BE2C (cell line): Measurements from ENCODE around the gene NXPH1.

Experiments
- DNase-seq: peaks from one replicate; pipeline ENCODE4 v3.0.0-alpha.2; 2020
- H3K27me3 ChIP-seq: fragments of 250-450 bp; sonication (Bioruptor Pico); 2 replicates; pipeline ENCODE4 v1.5.1; 2020; ENCODE audit warnings: mild to moderate bottlenecking
- H3K36me3 ChIP-seq: fragments of 250-450 bp; sonication (Bioruptor Pico); 2 replicates; pipeline ENCODE4 v1.5.1; 2020; ENCODE audit warnings: mild to moderate bottlenecking
- H3K4me1 ChIP-seq: fragments of 250-450 bp; sonication (Bioruptor Pico); 2 replicates; pipeline ENCODE4 v1.5.1; 2020
- H3K4me3 ChIP-seq: 2 replicates; pipeline ENCODE4 v1.5.1; 2011; ENCODE audit warnings: low read depth, low read length
- H3K9me3 ChIP-seq: fragments of 250-450 bp; sonication (Bioruptor Pico); 2 replicates; pipeline ENCODE4 v1.5.1; 2020
- TF ChIP-seq, protein P1 (sequence below): IDR thresholded peaks from 2 replicates; pipeline ENCODE4 v1.5.1; 2012; ENCODE audit warnings: mild to moderate bottlenecking, low read depth, low read length

NXPH1 gene

DNA sequence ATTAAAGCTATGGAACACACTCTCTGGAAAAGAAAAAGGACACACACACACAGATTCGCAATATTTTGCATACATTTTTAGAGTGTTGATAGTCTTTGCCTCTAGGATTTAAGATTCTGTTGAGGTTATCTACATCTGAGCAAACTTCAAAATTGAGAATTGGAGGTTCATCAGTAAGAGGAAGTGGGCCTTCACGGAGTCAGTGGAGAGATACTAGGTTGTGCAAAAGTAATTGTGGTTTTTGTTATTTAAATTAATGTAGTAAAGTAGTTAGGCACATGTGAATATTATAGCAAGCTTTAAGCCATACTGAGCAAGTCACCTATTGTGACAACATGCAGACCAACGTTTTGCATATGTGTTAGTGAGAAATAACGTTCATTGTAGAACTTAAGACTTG is 19.8 kb upstream of the NXPH1 start:
- TF ChIP-seq, protein P1, sequence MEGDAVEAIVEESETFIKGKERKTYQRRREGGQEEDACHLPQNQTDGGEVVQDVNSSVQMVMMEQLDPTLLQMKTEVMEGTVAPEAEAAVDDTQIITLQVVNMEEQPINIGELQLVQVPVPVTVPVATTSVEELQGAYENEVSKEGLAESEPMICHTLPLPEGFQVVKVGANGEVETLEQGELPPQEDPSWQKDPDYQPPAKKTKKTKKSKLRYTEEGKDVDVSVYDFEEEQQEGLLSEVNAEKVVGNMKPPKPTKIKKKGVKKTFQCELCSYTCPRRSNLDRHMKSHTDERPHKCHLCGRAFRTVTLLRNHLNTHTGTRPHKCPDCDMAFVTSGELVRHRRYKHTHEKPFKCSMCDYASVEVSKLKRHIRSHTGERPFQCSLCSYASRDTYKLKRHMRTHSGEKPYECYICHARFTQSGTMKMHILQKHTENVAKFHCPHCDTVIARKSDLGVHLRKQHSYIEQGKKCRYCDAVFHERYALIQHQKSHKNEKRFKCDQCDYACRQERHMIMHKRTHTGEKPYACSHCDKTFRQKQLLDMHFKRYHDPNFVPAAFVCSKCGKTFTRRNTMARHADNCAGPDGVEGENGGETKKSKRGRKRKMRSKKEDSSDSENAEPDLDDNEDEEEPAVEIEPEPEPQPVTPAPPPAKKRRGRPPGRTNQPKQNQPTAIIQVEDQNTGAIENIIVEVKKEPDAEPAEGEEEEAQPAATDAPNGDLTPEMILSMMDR, result no peak
- Histone ChIP-seq H3K4me1 (no peaks in the 10 kb centered on the region; the same call in 1 of the 2 replicates), H3K9me3 (no peaks in the 10 kb centered on the region; the same call in 1 of the 2 replicates), H3K4me3 (no peak overlapping the region), H3K36me3 (no peaks in the 10 kb centered on the region), H3K27me3 (no peaks in the 10 kb centered on the region)
- no peak for DNase-seq

DNA sequence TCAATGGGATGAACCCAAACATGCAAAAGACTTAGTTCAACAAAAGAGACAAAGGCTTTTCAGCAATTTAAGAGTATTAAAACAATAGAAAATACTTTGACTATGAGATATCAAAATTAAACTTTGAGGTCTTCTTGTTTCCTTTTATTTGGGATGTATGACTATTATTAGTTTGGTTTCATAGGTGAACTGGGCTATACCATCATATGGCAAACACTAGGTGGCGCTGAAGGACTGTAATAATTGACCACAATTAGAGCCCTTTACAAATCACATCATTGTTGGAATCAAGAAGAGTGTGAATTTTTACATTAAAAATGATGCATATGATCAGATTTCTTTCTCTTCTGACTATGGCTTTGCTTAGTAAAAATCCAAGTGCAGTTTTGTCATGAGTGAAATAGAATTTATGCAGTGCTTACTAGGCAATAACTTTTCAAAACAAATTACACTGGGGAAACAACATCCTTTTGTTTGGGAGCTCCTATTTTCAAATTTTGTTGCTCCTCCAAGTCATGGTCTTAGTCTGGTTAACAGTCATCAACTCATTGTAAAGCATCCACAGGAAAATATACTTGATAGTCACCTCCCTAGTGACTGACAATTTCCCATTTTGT is 14.7 kb upstream of the NXPH1 start:
- H3K27me3 ChIP-seq, result no peaks in the 10 kb centered on the region
- peak; percentile 81 for DNase-seq
- no peaks in the 10 kb centered on the region; the same call in 1 of the 2 replicates for H3K9me3 ChIP-seq
- TF ChIP-seq, protein P1, result peak; percentile 83
- no peak overlapping the region for H3K4me3 ChIP-seq
- no peaks in the 10 kb centered on the region; the same call in 1 of the 2 replicates for H3K4me1 ChIP-seq
- H3K36me3 ChIP-seq, result no peaks in the 10 kb centered on the region

DNA sequence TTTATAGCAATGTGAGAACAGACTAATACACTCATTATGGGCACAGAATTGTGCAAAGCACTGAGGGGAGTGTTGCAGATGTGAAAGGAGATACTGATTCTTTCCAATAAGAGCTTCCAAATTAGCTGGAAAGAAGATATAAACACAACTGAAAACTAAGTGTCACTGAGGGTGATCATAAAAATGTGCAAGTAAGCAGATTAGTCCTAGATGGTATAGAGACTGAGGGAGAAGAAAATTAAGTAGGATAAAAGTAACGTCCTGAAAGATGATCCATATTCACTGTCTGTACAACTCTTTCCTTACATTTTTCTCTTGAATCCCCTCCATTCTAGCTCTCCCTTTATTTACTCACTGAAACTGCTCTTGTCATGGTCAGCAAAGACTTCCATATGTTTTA is 11.2 kb upstream of the NXPH1 start:
- H3K36me3 ChIP-seq, result no peaks in the 10 kb centered on the region
- TF ChIP-seq, protein P1, result no peak
- H3K4me1 ChIP-seq, result peaks cover 3% of the 10 kb centered on the region
- no peak overlapping the region for H3K4me3 ChIP-seq
- no peaks in the 10 kb centered on the region for H3K9me3 ChIP-seq
- no peak for DNase-seq
- H3K27me3 ChIP-seq, result no peaks in the 10 kb centered on the region

DNA sequence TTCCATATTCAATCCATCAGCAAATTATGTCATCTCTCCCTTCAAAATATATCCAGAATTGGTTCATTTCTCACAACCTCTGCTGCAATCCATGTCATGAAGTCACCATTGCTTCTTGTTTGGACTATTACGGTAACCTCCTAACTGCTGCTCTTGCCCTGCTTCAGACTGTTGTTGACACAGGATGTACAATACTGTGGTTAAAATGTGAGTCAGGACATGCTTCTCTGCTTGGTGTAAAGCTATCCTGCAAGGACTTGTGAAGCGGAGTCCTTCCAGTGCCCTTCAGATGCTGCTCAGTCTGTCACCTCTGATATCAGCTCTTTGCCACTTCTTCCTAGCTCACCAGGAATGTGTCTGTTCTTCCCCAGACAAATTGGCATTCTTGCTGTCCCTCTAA is 10.4 kb upstream of the NXPH1 start:
- TF ChIP-seq, protein P1, result no peak
- Histone ChIP-seq H3K4me1 (peaks cover 7% of the 10 kb centered on the region), H3K9me3 (no peaks in the 10 kb centered on the region), H3K4me3 (no peak overlapping the region), H3K27me3 (no peaks in the 10 kb centered on the region), H3K36me3 (no peaks in the 10 kb centered on the region)
- no peak for DNase-seq

DNA sequence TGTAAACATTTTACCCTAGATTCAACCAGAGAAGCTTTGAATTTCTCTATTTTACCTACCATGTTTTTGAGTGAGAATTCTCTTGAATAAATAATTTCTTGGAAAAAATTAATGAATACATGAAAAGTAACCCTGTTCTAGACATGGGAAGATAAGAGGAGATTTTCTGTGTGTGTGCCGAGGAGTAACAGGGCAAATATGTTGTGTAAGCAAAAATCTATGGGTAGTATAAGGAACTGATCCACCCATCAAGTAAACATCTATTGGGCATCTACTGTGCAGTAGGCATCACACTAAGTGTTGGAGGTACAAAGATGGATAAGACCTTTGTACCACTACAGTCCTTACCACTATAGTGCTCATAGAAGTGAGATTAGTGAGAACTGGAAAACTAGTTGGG is 8.2 kb upstream of the NXPH1 start:
- H3K9me3 ChIP-seq, result no peaks in the 10 kb centered on the region
- H3K36me3 ChIP-seq, result no peaks in the 10 kb centered on the region
- TF ChIP-seq, protein P1, result no peak
- no peak for DNase-seq
- H3K4me3 ChIP-seq, result no peak overlapping the region
- peaks cover 7% of the 10 kb centered on the region for H3K4me1 ChIP-seq
- H3K27me3 ChIP-seq, result no peaks in the 10 kb centered on the region

DNA sequence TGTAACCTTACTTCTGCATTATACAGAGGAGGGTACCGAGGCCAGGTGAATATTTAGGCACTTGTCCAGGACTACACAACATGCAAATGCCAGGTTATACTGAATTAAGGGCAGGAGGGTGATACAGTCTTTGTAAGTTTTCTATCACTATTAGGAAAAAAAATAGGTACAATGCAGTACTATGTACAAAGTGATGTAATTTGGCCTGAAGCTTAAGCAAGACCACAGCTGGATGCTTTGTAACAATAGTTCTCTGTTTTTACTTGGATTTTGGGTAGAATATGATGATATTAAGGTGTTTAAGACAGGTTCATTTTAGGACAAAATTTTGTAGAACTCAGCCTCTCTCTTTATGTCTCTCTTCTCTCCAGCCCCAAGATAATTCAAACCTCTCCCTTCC is 2.8 kb upstream of the NXPH1 start:
- peaks cover 14% of the 10 kb centered on the region for H3K27me3 ChIP-seq
- H3K4me3 ChIP-seq, result no peak overlapping the region
- 0 out of 2 replicates have a peak, but pooled peaks cover 3% of the 10 kb centered on the region for H3K9me3 ChIP-seq
- TF ChIP-seq, protein P1, result no peak
- H3K36me3 ChIP-seq, result no peaks in the 10 kb centered on the region
- DNase-seq, result no peak
- peaks cover 7% of the 10 kb centered on the region for H3K4me1 ChIP-seq
